ENCODE measurements around the gene SPNS3. TPM values are rescaled to one million over a fixed set of nuclear protein-coding genes. Genes with fewer than 3 reads are reported as not detected.

The SPNS3 gene
- total RNA-seq, 1 experiment from 2014 or later = 2.1 TPM

DNA sequence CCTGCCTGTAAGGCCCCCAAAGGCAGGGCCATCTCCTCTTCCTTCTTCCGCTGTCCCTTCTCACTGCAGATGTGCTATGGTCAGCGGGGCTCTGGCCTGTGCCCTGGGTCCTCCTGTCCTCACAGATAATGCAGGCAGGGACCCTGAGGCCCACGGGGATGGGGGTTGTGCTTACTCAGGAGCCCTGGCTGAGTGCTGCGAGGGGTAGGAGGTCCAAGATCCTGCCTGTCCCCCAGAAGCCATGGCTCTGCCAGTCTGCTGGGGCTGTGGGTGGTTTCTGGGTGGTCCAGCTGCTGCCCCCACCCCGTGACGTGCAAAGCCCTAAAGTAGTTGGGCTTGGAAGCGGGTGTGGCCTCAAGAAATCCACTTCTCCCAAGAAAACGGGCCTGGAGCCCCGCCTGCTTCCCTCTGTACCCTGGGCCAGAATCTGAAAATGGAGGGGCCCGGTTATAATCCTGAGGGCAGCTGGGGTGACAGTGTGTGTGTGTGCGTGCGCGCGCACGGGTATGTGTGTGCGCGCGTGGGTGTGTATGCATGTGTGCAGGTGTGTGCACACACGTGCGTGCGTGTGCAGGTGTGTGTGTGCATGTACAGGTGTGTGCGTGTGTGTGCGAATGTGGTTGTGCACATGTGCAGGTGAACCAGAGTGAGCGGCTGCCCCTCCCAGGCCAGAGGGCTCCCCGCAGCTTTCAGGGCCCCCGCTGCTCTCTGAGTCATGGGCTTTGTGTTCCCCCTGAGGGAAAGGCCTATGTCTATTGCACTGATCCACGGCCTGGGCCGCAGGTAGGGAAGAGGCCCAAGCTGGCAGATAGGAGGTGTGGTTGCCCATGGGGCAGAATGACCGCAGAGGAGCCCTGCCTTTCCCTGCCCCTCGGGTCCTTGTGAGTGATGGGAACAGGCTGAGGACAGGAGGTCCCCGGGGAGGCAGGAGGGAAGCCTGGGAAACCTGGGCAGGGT is 78.7 kb downstream of the SPNS3 start:
- BruUV-seq (replicated peaks) = no TSS peak
- no peak for DNase-seq
- intact Hi-C loops (cut with micrococcal nuclease; ENCODE audit: unreplicated experiment) = no loop called here
- Mint-ChIP-seq H3K36me3 (ENCODE audit: insufficient read depth, unreplicated experiment) (peaks cover 41% of the 10 kb centered on the region), H3K27me3 (ENCODE audit: unreplicated experiment) (no peaks in the 10 kb centered on the region), H3K4me3 (ENCODE audit: low read depth, unreplicated experiment) (no peak overlapping the region), H3K4me1 (ENCODE audit: low read depth, unreplicated experiment) (peaks cover 59% of the 10 kb centered on the region), H3K27ac (ENCODE audit: unreplicated experiment) (no peak overlapping the region), H3K9me3 (ENCODE audit: low read depth, unreplicated experiment) (no peaks in the 10 kb centered on the region)
- CTCF ChIA-PET = no interaction called here
- TF ChIP-seq, protein P1, sequence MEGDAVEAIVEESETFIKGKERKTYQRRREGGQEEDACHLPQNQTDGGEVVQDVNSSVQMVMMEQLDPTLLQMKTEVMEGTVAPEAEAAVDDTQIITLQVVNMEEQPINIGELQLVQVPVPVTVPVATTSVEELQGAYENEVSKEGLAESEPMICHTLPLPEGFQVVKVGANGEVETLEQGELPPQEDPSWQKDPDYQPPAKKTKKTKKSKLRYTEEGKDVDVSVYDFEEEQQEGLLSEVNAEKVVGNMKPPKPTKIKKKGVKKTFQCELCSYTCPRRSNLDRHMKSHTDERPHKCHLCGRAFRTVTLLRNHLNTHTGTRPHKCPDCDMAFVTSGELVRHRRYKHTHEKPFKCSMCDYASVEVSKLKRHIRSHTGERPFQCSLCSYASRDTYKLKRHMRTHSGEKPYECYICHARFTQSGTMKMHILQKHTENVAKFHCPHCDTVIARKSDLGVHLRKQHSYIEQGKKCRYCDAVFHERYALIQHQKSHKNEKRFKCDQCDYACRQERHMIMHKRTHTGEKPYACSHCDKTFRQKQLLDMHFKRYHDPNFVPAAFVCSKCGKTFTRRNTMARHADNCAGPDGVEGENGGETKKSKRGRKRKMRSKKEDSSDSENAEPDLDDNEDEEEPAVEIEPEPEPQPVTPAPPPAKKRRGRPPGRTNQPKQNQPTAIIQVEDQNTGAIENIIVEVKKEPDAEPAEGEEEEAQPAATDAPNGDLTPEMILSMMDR (IDR thresholded peaks at IDR 0.05; ENCODE audit: unreplicated experiment) = no peak

DNA sequence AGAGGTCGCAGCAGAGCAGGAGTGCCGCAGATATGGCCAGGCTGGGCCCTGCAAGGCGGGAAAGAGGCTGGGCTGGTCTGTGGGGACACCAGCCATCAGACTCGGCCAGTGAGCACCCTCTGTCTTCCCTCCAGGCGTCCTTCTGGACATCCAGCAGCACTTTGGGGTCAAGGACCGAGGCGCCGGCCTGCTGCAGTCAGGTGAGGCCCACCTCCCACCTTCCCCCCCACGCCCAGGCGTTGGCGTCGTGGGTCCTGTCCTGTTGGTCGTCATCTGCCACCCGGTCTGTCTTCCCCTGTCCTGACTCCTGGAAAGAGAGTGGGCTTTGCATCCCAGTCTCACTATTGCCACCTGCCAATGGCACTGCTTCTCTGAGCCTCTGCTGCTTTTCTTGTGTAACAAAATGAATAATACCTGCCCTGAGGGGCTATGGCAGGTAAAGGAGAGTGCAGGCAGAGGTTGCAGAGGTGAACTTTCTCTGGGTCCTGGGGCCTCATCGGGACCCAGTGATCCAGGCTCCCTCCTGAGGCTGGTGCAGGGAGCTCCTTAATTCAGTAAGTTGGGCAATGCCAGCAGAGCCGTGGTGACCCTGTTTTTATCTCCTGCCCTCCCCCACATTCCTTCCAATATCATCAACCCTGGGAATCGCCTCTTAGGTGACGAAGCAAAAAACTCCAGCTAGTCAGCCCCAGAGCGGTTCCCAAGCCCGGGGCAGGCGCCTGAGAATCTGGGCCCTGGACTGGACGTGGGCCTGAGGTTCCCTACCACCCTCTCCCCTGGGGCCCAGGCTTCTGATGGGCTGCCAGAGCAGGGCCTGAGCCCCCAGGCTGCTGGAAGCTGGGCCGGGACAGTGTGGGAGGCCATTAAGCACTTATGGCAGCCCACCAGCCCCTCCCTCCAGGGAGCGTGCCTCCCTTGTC is 79.6 kb downstream of the SPNS3 start:
- Mint-ChIP-seq H3K4me3 (ENCODE audit: low read depth, unreplicated experiment) (no peak overlapping the region), H3K4me1 (ENCODE audit: low read depth, unreplicated experiment) (peaks cover 61% of the 10 kb centered on the region), H3K36me3 (ENCODE audit: insufficient read depth, unreplicated experiment) (peaks cover 41% of the 10 kb centered on the region), H3K27me3 (ENCODE audit: unreplicated experiment) (no peaks in the 10 kb centered on the region), H3K9me3 (ENCODE audit: low read depth, unreplicated experiment) (no peaks in the 10 kb centered on the region), H3K27ac (ENCODE audit: unreplicated experiment) (peak overlapping the region; percentile 74)
- intact Hi-C loops (cut with micrococcal nuclease; ENCODE audit: unreplicated experiment) = no loop called here
- no TSS peak for BruUV-seq (replicated peaks)
- TF ChIP-seq, protein P1 (IDR thresholded peaks at IDR 0.05; ENCODE audit: unreplicated experiment) = no peak
- DNase-seq = no peak
- CTCF ChIA-PET = interaction anchor here (1.5 to 1.7 kb wide), 3 partner anchors 13 to 93 kb away, joined by 5 to 7 read pairs (median 7); no protein-coding TSS in a partner anchor

DNA sequence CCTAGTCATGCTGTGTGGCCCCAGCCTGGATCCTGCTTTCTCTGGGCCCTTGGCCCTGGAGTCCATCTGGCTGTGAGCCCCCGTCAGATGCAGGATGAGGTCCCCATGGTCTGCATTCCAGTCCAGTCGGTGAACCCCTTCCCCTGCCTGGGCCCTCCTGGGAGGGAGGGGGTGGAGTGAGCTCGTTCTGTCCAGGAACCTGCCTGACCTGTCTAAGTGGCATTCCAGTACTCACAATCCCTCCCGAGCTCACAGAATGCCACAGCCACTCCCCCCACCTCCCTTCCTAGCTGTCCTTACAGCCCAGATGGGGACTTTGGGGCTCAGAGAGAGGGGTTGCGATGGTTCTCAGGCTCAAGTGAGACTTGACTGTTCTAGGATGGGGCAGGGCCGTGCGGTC is 80.5 kb downstream of the SPNS3 start:
- H3K27me3 Mint-ChIP-seq (ENCODE audit: unreplicated experiment) = no peaks in the 10 kb centered on the region
- peak; percentile 77 for DNase-seq
- TF ChIP-seq, protein P1 (IDR thresholded peaks at IDR 0.05; ENCODE audit: unreplicated experiment) = no peak
- peak overlapping the region; percentile 74 for H3K27ac Mint-ChIP-seq (ENCODE audit: unreplicated experiment)
- H3K9me3 Mint-ChIP-seq (ENCODE audit: low read depth, unreplicated experiment) = no peaks in the 10 kb centered on the region
- CTCF ChIA-PET = interaction anchor here (1.1 to 1.7 kb wide), 5 partner anchors 10 to 93 kb away, joined by 3 to 7 read pairs (median 5); partner anchors contain the start of gene SPNS2
- intact Hi-C loops (cut with micrococcal nuclease; ENCODE audit: unreplicated experiment) = no loop called here
- H3K4me3 Mint-ChIP-seq (ENCODE audit: low read depth, unreplicated experiment) = no peak overlapping the region
- peaks cover 53% of the 10 kb centered on the region for H3K4me1 Mint-ChIP-seq (ENCODE audit: low read depth, unreplicated experiment)
- no TSS peak for BruUV-seq (replicated peaks)
- peaks cover 38% of the 10 kb centered on the region for H3K36me3 Mint-ChIP-seq (ENCODE audit: insufficient read depth, unreplicated experiment)

DNA sequence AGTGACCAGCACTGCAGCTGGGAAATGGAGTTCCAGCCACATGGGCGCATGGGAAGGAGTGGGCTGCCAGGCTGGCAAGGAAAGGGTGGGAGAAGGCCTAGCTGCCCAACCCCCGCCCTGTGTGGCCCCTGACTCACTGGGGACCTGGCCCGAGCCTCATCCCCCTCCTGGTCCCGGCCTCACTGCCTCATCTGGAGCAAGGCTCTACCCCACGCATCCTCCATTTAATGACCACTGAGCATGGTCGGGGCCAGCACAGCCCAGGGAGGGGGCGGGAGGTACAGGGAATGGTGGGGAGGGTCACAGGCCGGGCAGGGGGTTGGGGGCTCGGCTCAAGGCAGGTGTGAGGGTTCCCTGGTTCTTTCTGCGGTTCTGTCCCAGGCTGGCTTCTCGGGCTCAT is 81.0 kb downstream of the SPNS3 start:
- no peak for DNase-seq
- no TSS peak for BruUV-seq (replicated peaks)
- H3K27me3 Mint-ChIP-seq (ENCODE audit: unreplicated experiment) = no peaks in the 10 kb centered on the region
- no peak overlapping the region for H3K4me3 Mint-ChIP-seq (ENCODE audit: low read depth, unreplicated experiment)
- H3K4me1 Mint-ChIP-seq (ENCODE audit: low read depth, unreplicated experiment) = peaks cover 48% of the 10 kb centered on the region
- H3K27ac Mint-ChIP-seq (ENCODE audit: unreplicated experiment) = peak overlapping the region; percentile 74
- intact Hi-C loops (cut with micrococcal nuclease; ENCODE audit: unreplicated experiment) = no loop called here
- TF ChIP-seq, protein P1 (IDR thresholded peaks at IDR 0.05; ENCODE audit: unreplicated experiment) = no peak
- CTCF ChIA-PET = interaction anchor here (1.1 to 1.7 kb wide), 4 partner anchors 9 to 52 kb away, joined by 3 to 7 read pairs (median 4); partner anchors contain the start of gene SPNS2
- peaks cover 32% of the 10 kb centered on the region for H3K36me3 Mint-ChIP-seq (ENCODE audit: insufficient read depth, unreplicated experiment)
- no peaks in the 10 kb centered on the region for H3K9me3 Mint-ChIP-seq (ENCODE audit: low read depth, unreplicated experiment)
